HG02943 (cell line): Measurements from ENCODE around the gene GAREM1.

Experiments
- ATAC-seq: cut with Tn5 transposase; IDR thresholded peaks from one replicate; pipeline ENCODE4 v1.9.1; 2021; ENCODE audit warnings: mild to moderate bottlenecking, low read depth, moderate library complexity; ENCODE audit not compliant: unreplicated experiment

The GAREM1 gene

GRCh38 chr18:32335228-32335627, 135.5 kb downstream of the GAREM1 start:
- ATAC-seq = no peak

GRCh38 chr18:32333781-32334180, 136.9 kb downstream of the GAREM1 start:
- no peak for ATAC-seq

- ATAC-seq = no peak
Measured at GRCh38 chr18:32332708-32333107, 138.0 kb downstream of the GAREM1 start.

GRCh38 chr18:32328974-32329373, 141.7 kb downstream of the GAREM1 start:
- ATAC-seq = no peak

- no peak for ATAC-seq
Measured at GRCh38 chr18:32328379-32328778, 142.3 kb downstream of the GAREM1 start.

GRCh38 chr18:32326450-32327308, 144.0 kb downstream of the GAREM1 start:
- ATAC-seq = no peak

GRCh38 chr18:32324181-32324580, 146.5 kb downstream of the GAREM1 start:
- ATAC-seq = no peak

- ATAC-seq = no peak
Measured at GRCh38 chr18:32321826-32322225, 148.9 kb downstream of the GAREM1 start.

GRCh38 chr18:32319084-32319483, 151.6 kb downstream of the GAREM1 start:
- ATAC-seq = no peak

- no peak for ATAC-seq
Measured at GRCh38 chr18:32318581-32318980, 152.1 kb downstream of the GAREM1 start.

GRCh38 chr18:32317651-32318050, 153.0 kb downstream of the GAREM1 start:
- ATAC-seq = no peak

GRCh38 chr18:32315881-32316280, 154.8 kb downstream of the GAREM1 start:
- ATAC-seq = no peak

GRCh38 chr18:32310774-32311173, 159.9 kb downstream of the GAREM1 start:
- ATAC-seq = no peak

GRCh38 chr18:32310101-32310500, 160.6 kb downstream of the GAREM1 start:
- no peak for ATAC-seq

GRCh38 chr18:32308493-32309120, 162.1 kb downstream of the GAREM1 start:
- no peak for ATAC-seq

- no peak for ATAC-seq
Measured at GRCh38 chr18:32303400-32303799, 167.3 kb downstream of the GAREM1 start.

GRCh38 chr18:32302806-32303205, 167.9 kb downstream of the GAREM1 start:
- ATAC-seq = no peak

GRCh38 chr18:32301976-32302743, 168.5 kb downstream of the GAREM1 start:
- ATAC-seq = no peak

- no peak for ATAC-seq
Measured at GRCh38 chr18:32301361-32301760, 169.3 kb downstream of the GAREM1 start.

GRCh38 chr18:32300914-32301313, 169.8 kb downstream of the GAREM1 start:
- no peak for ATAC-seq

GRCh38 chr18:32299484-32299883, 171.2 kb downstream of the GAREM1 start:
- no peak for ATAC-seq
